ENCODE results near the gene SPATA31D4. TPM values are rescaled to one million over a fixed set of nuclear protein-coding genes. Genes with fewer than 3 reads are reported as not detected.

Gene SPATA31D4
- total RNA-seq, 1 experiment from 2014 or later = not detected

DNA sequence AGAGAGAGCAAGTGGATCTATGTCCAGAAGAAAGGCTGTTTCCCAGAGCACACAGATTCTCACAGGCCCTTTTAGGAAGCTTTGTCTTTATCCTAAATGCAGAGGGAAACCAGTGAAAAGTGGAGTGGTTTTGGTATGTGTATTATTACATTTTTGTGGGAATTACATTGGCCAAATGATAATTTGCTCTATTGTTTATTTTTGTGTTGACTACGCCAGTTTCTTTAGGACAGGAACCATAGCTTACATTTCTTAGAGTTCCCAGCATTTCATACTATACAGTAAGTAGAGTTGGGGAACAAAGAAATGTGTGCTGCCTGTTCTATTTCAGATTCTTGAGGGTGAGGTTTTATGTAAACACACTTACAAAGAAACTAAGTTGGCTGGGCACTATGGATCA lies 29.4 kb upstream of the SPATA31D4 start:
- no peak for TF ChIP-seq CTCF (conservative IDR thresholded peaks at IDR 0.05; ENCODE audit: low read depth, low read length)
- no peak for TF ChIP-seq EZH2 (IDR thresholded peaks at IDR 0.05; ENCODE audit: borderline replicate concordance, low read depth, low read length, poor library complexity, severe bottlenecking)
- Histone ChIP-seq H3K4me1 (ENCODE audit: insufficient read depth, low read length, poor library complexity, severe bottlenecking) (no peaks in the 10 kb centered on the region), H3K27ac (ENCODE audit: low read depth, low read length, poor library complexity, severe bottlenecking) (no peak overlapping the region), H3K9me3 (ENCODE audit: low read depth, low read length, poor library complexity, severe bottlenecking) (no peaks in the 10 kb centered on the region), H3K27me3 (replicated peaks; ENCODE audit: insufficient read depth, low read depth, low read length, poor library complexity) (no peaks in the 10 kb centered on the region), H3K36me3 (ENCODE audit: insufficient read depth, low read length, poor library complexity, severe bottlenecking) (no peaks in the 10 kb centered on the region), H3K4me3 (ENCODE audit: low read depth, low read length, poor library complexity, severe bottlenecking) (no peak overlapping the region)
- no peak for DNase-seq (ENCODE audit: low spot score)
- BruUV-seq (replicated peaks) = no TSS peak
- intact Hi-C loops (cut with micrococcal nuclease; ENCODE audit: unreplicated experiment) = no loop called here
- POLR2A ChIA-PET (ENCODE audit: low non-redundant PET) = no interaction called here
- CTCF ChIA-PET = no interaction called here

GRCh38 chr9:81902196-81902595 lies 26.0 kb upstream of the SPATA31D4 start:
- Histone ChIP-seq H3K4me1 (ENCODE audit: insufficient read depth, low read length, poor library complexity, severe bottlenecking) (no peaks in the 10 kb centered on the region), H3K4me3 (ENCODE audit: low read depth, low read length, poor library complexity, severe bottlenecking) (no peak overlapping the region), H3K27me3 (replicated peaks; ENCODE audit: insufficient read depth, low read depth, low read length, poor library complexity) (no peaks in the 10 kb centered on the region), H3K9me3 (ENCODE audit: low read depth, low read length, poor library complexity, severe bottlenecking) (no peaks in the 10 kb centered on the region), H3K36me3 (ENCODE audit: insufficient read depth, low read length, poor library complexity, severe bottlenecking) (no peaks in the 10 kb centered on the region), H3K27ac (ENCODE audit: low read depth, low read length, poor library complexity, severe bottlenecking) (no peak overlapping the region)
- no TSS peak for BruUV-seq (replicated peaks)
- DNase-seq (ENCODE audit: low spot score) = no peak
- ChIA-PET POLR2A (ENCODE audit: low non-redundant PET) (no interaction called here), CTCF (no interaction called here)
- intact Hi-C loops (cut with micrococcal nuclease; ENCODE audit: unreplicated experiment) = no loop called here
- TF ChIP-seq CTCF (conservative IDR thresholded peaks at IDR 0.05; ENCODE audit: low read depth, low read length) (no peak), EZH2 (IDR thresholded peaks at IDR 0.05; ENCODE audit: borderline replicate concordance, low read depth, low read length, poor library complexity, severe bottlenecking) (no peak)

GRCh38 chr9:81902626-81903025 lies 25.6 kb upstream of the SPATA31D4 start:
- ChIA-PET POLR2A (ENCODE audit: low non-redundant PET) (no interaction called here), CTCF (no interaction called here)
- Histone ChIP-seq H3K27ac (ENCODE audit: low read depth, low read length, poor library complexity, severe bottlenecking) (no peak overlapping the region), H3K27me3 (replicated peaks; ENCODE audit: insufficient read depth, low read depth, low read length, poor library complexity) (no peaks in the 10 kb centered on the region), H3K4me1 (ENCODE audit: insufficient read depth, low read length, poor library complexity, severe bottlenecking) (no peaks in the 10 kb centered on the region), H3K4me3 (ENCODE audit: low read depth, low read length, poor library complexity, severe bottlenecking) (no peak overlapping the region), H3K9me3 (ENCODE audit: low read depth, low read length, poor library complexity, severe bottlenecking) (no peaks in the 10 kb centered on the region), H3K36me3 (ENCODE audit: insufficient read depth, low read length, poor library complexity, severe bottlenecking) (no peaks in the 10 kb centered on the region)
- TF ChIP-seq EZH2 (IDR thresholded peaks at IDR 0.05; ENCODE audit: borderline replicate concordance, low read depth, low read length, poor library complexity, severe bottlenecking) (no peak), CTCF (conservative IDR thresholded peaks at IDR 0.05; ENCODE audit: low read depth, low read length) (no peak)
- intact Hi-C loops (cut with micrococcal nuclease; ENCODE audit: unreplicated experiment) = no loop called here
- no TSS peak for BruUV-seq (replicated peaks)
- no peak for DNase-seq (ENCODE audit: low spot score)

Data from A673 (cell line).